ENCODE measurements around the gene CTNNBL1. TPM values are rescaled to one million over a fixed set of nuclear protein-coding genes. Genes with fewer than 3 reads are reported as not detected.

The CTNNBL1 gene
- total RNA-seq, 1 experiment from 2014 or later, result 55.4 TPM

GRCh38 chr20:37756234-37756633 lies 62.4 kb downstream of the CTNNBL1 start:
- Histone ChIP-seq H3K4me1 (ENCODE audit: control insufficient read depth in 1 of 2, insufficient read depth in 2 of 2, low read length in 2 of 2) (no peaks in the 10 kb centered on the region), H3K9me3 (ENCODE audit: control insufficient read depth in 1 of 2, insufficient read depth in 1 of 2, low read depth in 1 of 2, low read length in 2 of 2) (no peaks in the 10 kb centered on the region), H3K9ac (ENCODE audit: low read length) (no peak overlapping the region), H3K27me3 (ENCODE audit: insufficient read depth, low read length) (no peaks in the 10 kb centered on the region), H3K36me3 (ENCODE audit: control insufficient read depth in 1 of 2, insufficient read depth in 2 of 2, low read length in 2 of 2) (peaks cover 0 to 2% of the 10 kb centered on the region in 2 experiments; a peak in 1 of 4 replicates), H3K79me2 (ENCODE audit: insufficient read depth, low read length) (no peaks in the 10 kb centered on the region), H3K4me2 (ENCODE audit: low read length) (no peak overlapping the region), H2AFZ (ENCODE audit: low read depth, low read length, poor library complexity, severe bottlenecking) (no peak overlapping the region), H3K27ac (ENCODE audit: low read depth, low read length) (no peak overlapping the region), H4K20me1 (ENCODE audit: insufficient read depth) (no peaks in the 10 kb centered on the region), H3K9me2 (ENCODE audit: insufficient read depth) (no peaks in the 10 kb centered on the region), H3K4me3 (replicated peaks in 1 of 2; ENCODE audit: low read depth in 1 of 2, low read length in 2 of 2) (no peak overlapping the region)
- ChIA-PET RAD21 (ENCODE audit: low non-redundant PET in 1 of 2, low total read pairs in 2 of 2, uncharacterized antibody in 2 of 2, unreplicated experiment in 2 of 2) (no interaction called here), CTCF (no interaction called here), POLR2A (no interaction called here)
- TF ChIP-seq ELF1 (IDR thresholded peaks at IDR 0.05; ENCODE audit: borderline replicate concordance, low read depth) (no peak), EGR1 (IDR thresholded peaks at IDR 0.05; ENCODE audit: low read depth) (no peak), CTCF (IDR thresholded peaks at IDR 0.05 in 2 of 3, conservative IDR thresholded peaks at IDR 0.05 in 1 of 3; ENCODE audit: borderline replicate concordance in 1 of 3, insufficient read depth in 1 of 3, low read depth in 2 of 3, low read length in 2 of 3) (no peak), SIN3A (IDR thresholded peaks at IDR 0.05; ENCODE audit: low read depth) (no peak), CEBPB (IDR thresholded peaks at IDR 0.05; ENCODE audit: low read depth) (no peak), FOSL1 (IDR thresholded peaks at IDR 0.05; ENCODE audit: low read depth) (no peak), RAD21 (IDR thresholded peaks at IDR 0.05; ENCODE audit: low read depth) (no peak), EZH2 (IDR thresholded peaks at IDR 0.05) (no peak)
- no TSS peak for BruUV-seq (replicated peaks)
- intact Hi-C loops (cut with micrococcal nuclease), result no loop called here
- no peak for ATAC-seq
- no peak for DNase-seq (ENCODE audit: low read depth, low spot score)

- Histone ChIP-seq H3K27me3 (ENCODE audit: insufficient read depth, low read length) (no peaks in the 10 kb centered on the region), H2AFZ (ENCODE audit: low read depth, low read length, poor library complexity, severe bottlenecking) (no peak overlapping the region), H3K27ac (ENCODE audit: low read depth, low read length) (no peak overlapping the region), H3K9me2 (ENCODE audit: insufficient read depth) (no peaks in the 10 kb centered on the region), H4K20me1 (ENCODE audit: insufficient read depth) (no peaks in the 10 kb centered on the region), H3K79me2 (ENCODE audit: insufficient read depth, low read length) (no peaks in the 10 kb centered on the region), H3K4me1 (ENCODE audit: control insufficient read depth in 1 of 2, insufficient read depth in 2 of 2, low read length in 2 of 2) (no peaks in the 10 kb centered on the region), H3K4me3 (replicated peaks in 1 of 2; ENCODE audit: low read depth in 1 of 2, low read length in 2 of 2) (no peak overlapping the region), H3K9ac (ENCODE audit: low read length) (no peak overlapping the region), H3K4me2 (ENCODE audit: low read length) (no peak overlapping the region), H3K36me3 (ENCODE audit: control insufficient read depth in 1 of 2, insufficient read depth in 2 of 2, low read length in 2 of 2) (peaks cover 0 to 2% of the 10 kb centered on the region in 2 experiments; a peak in 1 of 4 replicates), H3K9me3 (ENCODE audit: control insufficient read depth in 1 of 2, insufficient read depth in 1 of 2, low read depth in 1 of 2, low read length in 2 of 2) (no peaks in the 10 kb centered on the region)
- no peak for DNase-seq (ENCODE audit: low read depth, low spot score)
- no peak for ATAC-seq
- CTCF ChIA-PET, result interaction anchor here (0.8 to 1.0 kb wide), 2 partner anchors 9 to 16 kb away, joined by 3 read pairs; no protein-coding TSS in a partner anchor
- POLR2A ChIA-PET, result no interaction called here
- no TSS peak for BruUV-seq (replicated peaks)
- RAD21 ChIA-PET (ENCODE audit: low non-redundant PET in 1 of 2, low total read pairs in 2 of 2, uncharacterized antibody in 2 of 2, unreplicated experiment in 2 of 2), result no interaction called here
- intact Hi-C loops (cut with micrococcal nuclease), result no loop called here
- TF ChIP-seq SRF (IDR thresholded peaks at IDR 0.05; ENCODE audit: low read depth), result no peak
These were observed 63.7 kb downstream of the CTNNBL1 start for GRCh38 chr20:37757550-37757949.

Measured in HCT116 (cell line).